DMS 273 (cell line): ENCODE measurements around the gene KIAA0232.
A peak's percentile ranks its signal among the peaks of the same experiment; 100 is the strongest.

Source experiments
- DNase-seq: peaks from one replicate; lab custom pipeline; 2025; ENCODE audit not compliant: unreplicated experiment; lab: John Stamatoyannopoulos, UW

The KIAA0232 gene

GRCh38 chr4:6915041-6916005, 132.8 kb downstream of the KIAA0232 start:
- DNase-seq, result no peak

DNA sequence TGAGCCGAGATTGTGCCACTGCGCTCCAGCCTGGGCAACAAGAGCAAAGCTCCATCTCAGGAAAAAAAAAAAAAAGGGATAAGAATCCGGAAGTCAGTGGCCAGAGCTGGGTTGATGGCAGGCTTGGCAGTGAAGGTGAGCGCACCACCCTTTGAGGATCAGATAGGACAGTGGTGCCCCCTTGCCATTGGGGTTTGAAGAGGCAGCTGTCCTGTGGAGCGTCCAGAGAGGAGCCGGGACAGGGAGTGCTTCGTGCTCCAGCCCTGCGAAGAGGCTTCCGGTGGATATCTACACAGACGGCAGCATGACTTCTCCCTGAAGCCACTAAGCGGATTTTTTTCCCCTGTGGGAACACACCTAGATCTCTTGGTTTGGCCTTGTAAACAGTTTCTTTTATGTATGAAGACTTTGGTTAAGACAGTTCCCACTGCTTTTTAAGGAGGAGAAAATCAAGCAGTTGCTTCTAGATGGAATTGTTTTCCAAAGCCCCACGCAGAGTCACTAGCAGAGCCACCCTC, 133.6 kb downstream of the KIAA0232 start:
- no peak for DNase-seq

DNA sequence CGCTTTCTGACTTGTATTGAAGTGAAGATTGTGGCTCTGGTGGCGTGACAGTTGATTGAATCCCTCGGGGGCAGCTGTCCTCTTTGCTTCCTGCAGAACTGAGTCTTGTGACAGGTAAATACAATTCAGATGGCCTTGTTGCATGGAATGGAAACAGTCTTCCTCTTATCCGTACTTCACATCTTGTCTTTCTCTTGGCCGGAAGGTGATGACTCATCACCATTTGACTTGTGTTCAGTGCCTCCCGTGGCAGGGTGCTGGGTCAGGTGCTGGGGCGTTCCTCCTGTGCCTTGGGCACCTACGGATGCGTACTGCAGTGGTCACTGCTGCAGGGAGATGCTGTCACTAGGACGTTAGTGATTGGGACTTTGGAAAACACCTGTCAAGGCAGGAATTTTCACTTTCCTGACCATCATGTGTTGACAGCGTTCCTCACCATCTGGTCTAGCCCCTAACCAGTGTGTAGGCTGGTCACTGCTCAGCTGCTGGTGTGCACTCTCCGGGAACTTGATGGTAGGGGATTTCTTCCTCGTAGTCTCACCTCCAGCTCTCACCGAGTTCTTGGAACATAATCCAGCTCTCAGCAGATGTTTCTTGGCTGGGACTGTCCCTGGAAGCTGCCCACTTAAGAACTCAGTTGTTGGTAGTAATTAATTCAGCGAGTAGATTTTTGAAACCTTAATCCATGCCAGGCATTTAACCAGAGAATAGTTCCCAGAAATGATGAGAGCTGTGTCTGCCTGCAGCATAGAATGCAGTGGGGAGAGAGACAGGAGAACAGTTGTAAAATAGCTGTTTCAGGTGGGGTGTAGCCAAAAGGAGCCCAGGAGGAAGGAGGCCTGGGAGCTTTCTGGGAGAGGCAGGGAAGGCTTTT, 134.3 kb downstream of the KIAA0232 start:
- DNase-seq, result peak; percentile 57

DNA sequence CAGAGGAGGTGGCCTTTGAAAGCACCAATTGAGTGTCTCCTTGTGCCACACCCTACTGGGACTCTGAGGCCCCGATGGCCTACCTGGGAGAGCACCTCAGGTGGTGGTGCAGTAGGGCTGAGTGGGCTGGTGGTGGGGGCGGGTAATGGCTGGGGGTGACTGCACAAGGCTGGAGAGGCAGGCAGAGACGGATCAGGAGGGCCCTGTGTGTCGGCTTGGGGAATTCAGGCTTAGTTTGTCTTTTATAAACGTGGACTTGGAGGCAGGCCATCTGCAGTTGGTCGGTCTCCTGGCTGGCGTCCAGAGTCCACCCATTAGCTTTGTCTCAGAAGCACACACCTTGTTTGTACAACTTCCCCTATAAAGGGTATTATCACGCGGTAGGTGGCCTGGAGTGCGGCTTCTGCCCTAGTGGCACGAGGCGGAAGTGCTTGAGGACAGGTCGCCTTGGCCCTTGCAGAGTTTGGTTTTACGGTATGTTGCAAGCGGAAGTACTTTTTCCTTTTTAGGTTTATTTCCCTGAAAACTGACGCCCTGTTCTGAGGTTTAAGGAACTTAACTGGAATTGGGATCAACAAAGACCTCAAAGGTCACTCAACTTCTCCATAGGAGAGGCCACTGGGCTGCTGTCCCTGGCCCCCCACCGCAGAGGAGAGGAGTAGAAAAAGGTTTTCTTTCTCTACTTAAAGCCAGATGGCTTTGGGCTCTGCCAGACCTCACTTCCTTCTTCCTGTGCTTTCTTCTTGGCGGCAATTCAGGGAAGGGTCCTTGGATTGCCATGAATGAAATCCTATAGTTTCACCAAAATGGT, 135.1 kb downstream of the KIAA0232 start:
- DNase-seq, result peak; percentile 73

DNA sequence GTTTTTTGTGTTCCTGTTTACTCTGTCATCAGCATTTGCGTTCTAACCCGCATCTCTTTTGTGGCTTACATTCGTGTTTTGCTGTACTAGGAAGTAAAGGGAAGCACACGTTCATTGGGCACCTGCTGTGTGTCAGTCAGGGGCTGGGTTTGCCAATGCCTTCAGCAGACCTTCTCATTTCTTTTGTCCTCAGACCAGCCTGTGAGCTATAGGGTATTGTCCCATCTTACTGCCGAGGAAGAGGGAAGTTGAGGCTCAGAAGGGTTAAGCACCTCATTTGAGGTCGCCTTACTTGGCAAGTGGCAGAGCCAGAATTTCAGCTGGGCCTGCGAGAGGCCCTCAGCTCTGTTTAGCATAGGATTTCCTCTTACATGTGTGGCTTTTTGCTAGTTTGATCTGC, 135.8 kb downstream of the KIAA0232 start:
- DNase-seq, result peak; percentile 33

DNA sequence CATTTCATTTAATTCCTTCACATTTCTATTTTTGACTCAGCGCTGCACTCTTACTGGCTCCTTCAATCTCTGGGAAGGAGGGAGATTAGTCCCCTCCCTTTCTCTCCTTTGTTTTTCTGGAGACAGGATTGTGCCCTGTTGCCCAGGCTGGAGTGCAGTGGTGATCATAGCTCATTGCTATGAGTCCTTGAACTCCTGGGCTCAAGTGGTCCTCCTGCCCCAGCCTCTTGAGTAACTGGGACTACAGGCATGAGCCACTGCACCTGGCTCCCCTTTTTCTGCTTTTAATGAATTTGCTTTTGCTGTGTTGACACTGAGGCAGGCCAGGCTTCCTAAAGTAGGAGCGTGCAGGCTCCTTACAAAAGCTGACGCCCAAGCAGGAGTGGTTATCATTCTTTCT, 137.6 kb downstream of the KIAA0232 start:
- no peak for DNase-seq

DNA sequence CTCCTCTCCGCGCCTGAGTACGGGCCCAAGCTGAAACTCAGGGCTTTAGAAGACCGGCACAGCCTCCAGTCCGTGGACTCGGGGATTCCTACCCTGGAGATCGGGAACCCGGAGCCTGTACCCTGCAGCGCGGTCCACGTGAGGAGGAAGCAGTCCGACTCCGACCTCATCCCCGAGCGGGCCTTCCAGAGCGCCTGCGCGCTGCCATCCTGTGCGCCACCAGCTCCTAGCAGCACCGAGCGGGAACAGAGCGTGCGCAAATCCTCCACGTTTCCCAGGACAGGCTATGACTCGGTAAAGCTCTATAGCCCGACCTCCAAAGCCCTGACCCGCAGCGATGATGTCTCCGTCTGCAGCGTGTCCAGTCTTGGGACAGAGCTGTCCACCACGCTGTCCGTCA, 141.0 kb downstream of the KIAA0232 start:
- no peak for DNase-seq

- no peak for DNase-seq
These were observed 141.8 kb downstream of the KIAA0232 start for GRCh38 chr4:6924361-6924779.

DNA sequence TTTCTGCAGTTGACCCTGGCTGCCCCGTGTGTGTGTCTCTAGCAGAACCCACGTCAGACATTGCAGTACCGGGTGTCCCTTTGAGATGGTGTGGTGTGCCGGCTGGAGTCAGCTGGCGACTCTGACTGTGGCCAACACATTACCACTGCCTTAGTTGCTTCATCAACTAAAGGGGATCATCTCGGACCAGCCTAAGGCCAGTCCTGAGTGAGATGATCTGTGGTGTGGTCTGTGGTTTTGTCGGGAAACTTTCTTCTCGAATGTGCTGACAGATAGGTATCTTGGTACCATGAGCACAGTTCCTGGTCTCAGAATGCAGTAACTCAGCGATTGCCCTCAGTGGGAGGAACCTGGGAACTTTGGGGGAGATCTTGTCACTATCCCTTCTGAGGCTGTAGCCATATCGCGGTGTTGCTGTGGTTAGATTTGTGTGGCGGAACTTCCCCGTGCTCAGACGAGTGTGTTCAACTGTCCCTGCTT, 142.9 kb downstream of the KIAA0232 start:
- DNase-seq, result no peak

- DNase-seq, result no peak
These were observed 143.6 kb downstream of the KIAA0232 start for GRCh38 chr4:6926081-6926480.

DNA sequence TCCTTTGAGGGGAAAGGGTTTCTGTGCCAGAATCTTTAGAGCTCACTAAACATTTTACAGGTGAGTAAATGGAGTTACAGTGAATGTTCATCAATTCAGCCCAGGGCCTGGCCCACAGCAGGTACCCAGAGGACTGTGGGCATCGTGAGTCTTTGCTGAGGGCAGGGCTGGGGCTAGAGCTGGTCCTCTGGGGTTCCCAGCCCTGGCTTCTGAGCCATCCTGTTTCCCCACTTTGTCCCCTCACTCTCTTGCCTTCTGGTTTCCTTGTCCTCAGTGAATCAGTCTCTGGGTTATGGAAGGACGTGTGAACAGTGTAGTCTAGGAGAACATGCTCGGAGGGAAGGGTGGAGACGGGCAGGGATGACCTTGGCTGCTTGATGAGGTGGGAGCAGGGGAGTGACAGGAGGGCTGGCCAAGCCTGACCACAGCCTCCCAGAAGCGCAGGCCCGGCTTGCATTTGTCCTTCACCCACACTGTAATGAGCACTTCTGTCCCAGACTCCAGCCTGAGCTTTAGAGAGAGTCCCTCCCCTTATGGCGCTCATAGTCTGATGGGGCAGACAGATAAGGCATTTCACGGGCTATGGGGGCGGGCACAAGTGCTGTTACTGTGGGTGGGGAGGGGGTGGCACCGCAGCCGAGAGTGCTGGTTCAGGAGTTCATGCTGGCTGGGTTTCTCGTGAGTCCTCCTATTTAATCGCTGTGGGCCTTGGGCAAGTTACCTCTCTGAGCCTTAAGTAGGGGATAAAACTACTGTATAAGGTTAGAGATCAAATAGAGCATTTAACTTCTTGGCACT, 144.4 kb downstream of the KIAA0232 start:
- DNase-seq, result peak; percentile 52

DNA sequence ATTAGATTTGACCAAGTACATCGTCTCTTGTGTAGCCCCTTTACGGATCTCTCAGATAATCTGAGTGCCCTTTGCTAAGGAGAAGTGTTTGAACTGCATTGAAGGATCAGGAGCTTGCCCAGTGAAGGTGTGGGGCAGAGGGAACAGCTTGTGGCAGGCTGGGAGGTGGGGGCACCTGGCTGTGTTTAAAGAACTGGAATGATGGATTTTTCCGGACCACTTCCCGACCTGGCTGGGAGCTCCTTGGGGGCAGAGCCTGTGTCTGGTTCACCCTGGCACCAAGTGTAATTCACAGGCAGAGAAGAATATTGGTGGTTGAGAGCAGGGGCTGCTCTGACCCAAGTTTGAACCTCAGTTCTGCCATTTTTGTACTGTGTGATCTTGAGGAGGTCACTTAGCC, 145.6 kb downstream of the KIAA0232 start:
- no peak for DNase-seq

- DNase-seq, result no peak
These were observed 146.8 kb downstream of the KIAA0232 start for GRCh38 chr4:6929339-6929811.

- no peak for DNase-seq
These were observed 147.4 kb downstream of the KIAA0232 start for GRCh38 chr4:6929812-6930464.

- DNase-seq, result no peak
These were observed 149.9 kb downstream of the KIAA0232 start for GRCh38 chr4:6932475-6932874.

GRCh38 chr4:6932918-6933317, 150.4 kb downstream of the KIAA0232 start:
- DNase-seq, result no peak
